Endometrial microvascular endothelial cells (primary cell): ENCODE measurements around the gene COMMD7. TPM values are rescaled to one million over a fixed set of nuclear protein-coding genes. Genes with fewer than 3 reads are reported as not detected.
"Not testable (repeated sequence)": the region's sequence is repeated elsewhere in the genome, so short reads cannot be mapped to it uniquely, and the experiment has no call there.

Experiments
- in situ Hi-C: cut with HindIII; loops from 2 replicates; pipeline ENCODE4 v1.10.0; 2017; ENCODE audit warnings: low sequenced_read_pairs, low pct_unique_long_range_greater_than_20kb; ENCODE audit errors: inconsistent ontology term
- total RNA-seq: library from RNA; depleted of rRNA; stranded (reverse); fragments of >200 nt; gene quantifications from one replicate; pipeline ENCODE4 v1.2.3, GENCODE V29; 2015; ENCODE audit errors: inconsistent ontology term

COMMD7 gene
- total RNA-seq, 1 donor from 2014 or later: 62.3 TPM

GRCh38 chr20:32772046-32772445 is 28.8 kb upstream of the COMMD7 start:
- in situ Hi-C loops: no loop called here

GRCh38 chr20:32767418-32768198 is 24.3 kb upstream of the COMMD7 start:
- in situ Hi-C loops: no loop called here

GRCh38 chr20:32765230-32765875 is 22.1 kb upstream of the COMMD7 start:
- in situ Hi-C loops: not testable (repeated sequence)

GRCh38 chr20:32764005-32764960 is 21.0 kb upstream of the COMMD7 start:
- in situ Hi-C loops: no loop called here

- in situ Hi-C loops: no loop called here
These were observed 20.1 kb upstream of the COMMD7 start for GRCh38 chr20:32763202-32764004.

GRCh38 chr20:32762754-32763201 is 19.5 kb upstream of the COMMD7 start:
- in situ Hi-C loops: no loop called here

- in situ Hi-C loops: no loop called here
These were observed 18.8 kb upstream of the COMMD7 start, which contains the start of gene DNMT3B for GRCh38 chr20:32761831-32762753. Gene DNMT3B (plus strand): TSS chr20:32762385. CDS start chr20:32780324, 17,939 bp downstream.

- in situ Hi-C loops: no loop called here
These were observed 18.2 kb upstream of the COMMD7 start for GRCh38 chr20:32761417-32761830.

GRCh38 chr20:32756156-32756555 is 12.9 kb upstream of the COMMD7 start:
- in situ Hi-C loops: no loop called here

GRCh38 chr20:32753731-32754130 is 10.5 kb upstream of the COMMD7 start:
- in situ Hi-C loops: no loop called here

- in situ Hi-C loops: no loop called here
These were observed 9.4 kb upstream of the COMMD7 start for GRCh38 chr20:32752458-32753250.

- in situ Hi-C loops: no loop called here
These were observed 8.6 kb upstream of the COMMD7 start for GRCh38 chr20:32751702-32752457.

GRCh38 chr20:32751293-32751692 is 8.0 kb upstream of the COMMD7 start:
- in situ Hi-C loops: no loop called here

GRCh38 chr20:32749914-32750637 is 6.8 kb upstream of the COMMD7 start:
- in situ Hi-C loops: no loop called here
